ENCODE results near the gene KRAS. TPM values are rescaled to one million over a fixed set of nuclear protein-coding genes. Genes with fewer than 3 reads are reported as not detected.

KRAS gene
- total RNA-seq, 1 donor, result 37.6 TPM

- no peak overlapping the region for H3K4me3 ChIP-seq (ENCODE audit: low read length)
- H3K27me3 ChIP-seq (ENCODE audit: insufficient read depth, low read length), result no peaks in the 10 kb centered on the region
- H3K9me3 ChIP-seq (ENCODE audit: low read depth, low read length), result no peaks in the 10 kb centered on the region
- peaks cover 19% of the 10 kb centered on the region for H3K4me1 ChIP-seq (ENCODE audit: insufficient read depth, low read length)
Observed at GRCh38 chr12:25245491-25245890, 5.2 kb downstream of the KRAS start.

GRCh38 chr12:25243680-25243990 lies 7.1 kb downstream of the KRAS start:
- Histone ChIP-seq H3K4me1 (ENCODE audit: insufficient read depth, low read length) (peaks cover 5% of the 10 kb centered on the region), H3K9me3 (ENCODE audit: low read depth, low read length) (no peaks in the 10 kb centered on the region), H3K27me3 (ENCODE audit: insufficient read depth, low read length) (no peaks in the 10 kb centered on the region), H3K4me3 (ENCODE audit: low read length) (no peak overlapping the region)

- Histone ChIP-seq H3K27me3 (ENCODE audit: insufficient read depth, low read length) (no peaks in the 10 kb centered on the region), H3K9me3 (ENCODE audit: low read depth, low read length) (no peaks in the 10 kb centered on the region), H3K4me3 (ENCODE audit: low read length) (no peak overlapping the region), H3K4me1 (ENCODE audit: insufficient read depth, low read length) (peaks cover 2% of the 10 kb centered on the region)
Observed at GRCh38 chr12:25242981-25243679, 7.6 kb downstream of the KRAS start.

DNA sequence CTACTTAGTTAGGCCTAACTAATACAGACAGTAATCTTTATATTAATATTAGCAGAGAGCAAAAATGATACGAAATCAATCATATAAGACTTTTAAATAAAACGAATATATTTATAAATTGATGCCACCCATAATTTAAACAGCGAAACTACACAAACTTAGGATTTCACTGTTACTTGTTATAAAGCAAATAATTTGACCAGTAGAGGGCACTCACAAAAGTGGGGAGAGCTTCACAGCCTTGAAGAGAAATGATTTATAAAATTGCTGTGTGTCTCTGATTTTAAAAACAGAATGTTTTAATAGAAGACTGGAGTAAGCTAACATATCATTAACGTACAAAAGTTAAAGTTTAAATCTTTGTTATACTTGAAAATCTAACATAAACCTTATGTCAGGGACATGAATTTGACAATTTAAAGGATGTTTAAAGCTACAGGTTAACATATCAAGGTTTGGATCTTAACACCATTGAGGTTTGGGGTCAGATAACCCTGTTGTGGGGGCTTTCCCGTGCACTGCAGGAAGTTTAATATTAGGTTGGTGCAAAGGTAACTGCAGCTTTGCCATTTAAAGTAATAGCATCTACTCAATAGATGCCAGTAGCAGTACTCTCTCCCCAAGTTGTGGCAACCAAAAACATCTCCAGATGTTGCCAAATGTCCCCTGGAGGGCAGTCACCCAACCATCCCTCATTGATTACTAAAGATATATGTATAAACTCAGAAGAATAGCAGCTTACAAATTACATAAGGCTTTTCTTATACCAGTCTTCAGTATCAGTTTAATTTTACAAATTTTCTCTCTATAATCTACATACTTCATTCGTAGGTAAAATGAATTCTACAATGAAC lies 9.3 kb downstream of the KRAS start:
- H3K4me1 ChIP-seq (ENCODE audit: insufficient read depth, low read length), result no peaks in the 10 kb centered on the region
- no peaks in the 10 kb centered on the region for H3K9me3 ChIP-seq (ENCODE audit: low read depth, low read length)
- H3K4me3 ChIP-seq (ENCODE audit: low read length), result no peak overlapping the region
- H3K27me3 ChIP-seq (ENCODE audit: insufficient read depth, low read length), result no peaks in the 10 kb centered on the region

DNA sequence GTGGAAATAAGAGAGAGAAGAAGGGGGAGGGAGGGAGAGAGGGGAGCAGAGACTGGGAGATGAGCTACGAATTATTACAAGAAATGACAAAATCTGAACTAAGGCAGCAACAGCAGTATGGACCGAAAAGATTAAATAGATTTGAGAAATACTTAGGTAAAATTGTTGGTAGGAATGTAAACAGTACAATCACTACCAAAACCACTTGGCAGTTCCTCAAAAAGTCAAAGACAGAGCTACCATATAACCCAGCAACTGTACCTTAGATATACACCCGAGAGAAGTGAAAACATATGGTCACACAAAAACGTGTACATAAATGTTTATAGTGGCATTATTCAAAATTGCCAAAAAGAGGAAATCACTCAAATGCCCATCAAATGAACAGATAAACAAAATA lies 14.1 kb downstream of the KRAS start:
- Histone ChIP-seq H3K4me3 (ENCODE audit: low read length) (no peak overlapping the region), H3K27me3 (ENCODE audit: insufficient read depth, low read length) (no peaks in the 10 kb centered on the region), H3K4me1 (ENCODE audit: insufficient read depth, low read length) (no peaks in the 10 kb centered on the region), H3K9me3 (ENCODE audit: low read depth, low read length) (no peaks in the 10 kb centered on the region)

DNA sequence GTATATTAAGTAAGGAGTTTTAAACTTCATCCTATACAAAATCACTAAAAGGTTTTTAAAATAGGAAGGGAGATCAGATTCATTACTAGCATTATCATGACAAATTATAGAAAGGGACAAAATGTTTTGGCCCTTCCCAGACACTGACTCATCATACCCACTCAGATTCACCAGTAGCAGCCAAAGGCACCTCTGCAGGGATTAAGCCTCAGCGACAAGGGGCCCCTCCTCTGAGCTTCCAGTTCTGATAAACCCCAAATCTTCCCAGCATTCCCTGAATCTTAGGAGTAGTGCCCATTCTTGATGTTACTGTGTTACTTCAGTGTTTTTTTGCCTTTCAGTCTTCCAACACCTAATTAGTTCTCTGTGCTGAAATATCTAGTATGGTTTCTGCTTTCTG lies 14.5 kb downstream of the KRAS start:
- H3K9me3 ChIP-seq (ENCODE audit: low read depth, low read length), result no peaks in the 10 kb centered on the region
- no peak overlapping the region for H3K4me3 ChIP-seq (ENCODE audit: low read length)
- H3K27me3 ChIP-seq (ENCODE audit: insufficient read depth, low read length), result no peaks in the 10 kb centered on the region
- no peaks in the 10 kb centered on the region for H3K4me1 ChIP-seq (ENCODE audit: insufficient read depth, low read length)

- Histone ChIP-seq H3K4me3 (ENCODE audit: low read length) (no peak overlapping the region), H3K4me1 (ENCODE audit: insufficient read depth, low read length) (no peaks in the 10 kb centered on the region), H3K9me3 (ENCODE audit: low read depth, low read length) (no peaks in the 10 kb centered on the region), H3K27me3 (ENCODE audit: insufficient read depth, low read length) (no peaks in the 10 kb centered on the region)
Observed at GRCh38 chr12:25213338-25213737, 37.4 kb downstream of the KRAS start.

DNA sequence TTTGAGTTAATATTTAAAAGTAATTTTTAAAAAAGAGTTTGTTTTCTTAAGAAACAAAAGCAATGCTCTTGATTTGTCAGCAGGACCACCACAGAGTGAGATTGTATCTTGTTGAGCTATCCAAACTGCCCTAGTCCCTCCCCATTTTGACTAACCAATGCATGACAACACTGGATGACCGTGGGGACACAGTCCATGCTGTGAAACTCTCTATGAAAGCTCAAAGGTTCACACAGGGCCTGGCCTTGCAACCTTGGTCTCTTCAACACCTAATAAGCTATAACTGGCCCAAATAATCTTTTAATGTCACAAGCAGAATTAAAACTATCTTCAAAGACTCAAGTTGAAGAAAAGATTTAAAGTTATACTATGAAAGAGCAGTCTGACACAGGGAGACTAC lies 42.2 kb downstream of the KRAS start:
- Histone ChIP-seq H3K27me3 (ENCODE audit: insufficient read depth, low read length) (no peaks in the 10 kb centered on the region), H3K9me3 (ENCODE audit: low read depth, low read length) (no peaks in the 10 kb centered on the region), H3K4me1 (ENCODE audit: insufficient read depth, low read length) (no peaks in the 10 kb centered on the region), H3K4me3 (ENCODE audit: low read length) (no peak overlapping the region)

DNA sequence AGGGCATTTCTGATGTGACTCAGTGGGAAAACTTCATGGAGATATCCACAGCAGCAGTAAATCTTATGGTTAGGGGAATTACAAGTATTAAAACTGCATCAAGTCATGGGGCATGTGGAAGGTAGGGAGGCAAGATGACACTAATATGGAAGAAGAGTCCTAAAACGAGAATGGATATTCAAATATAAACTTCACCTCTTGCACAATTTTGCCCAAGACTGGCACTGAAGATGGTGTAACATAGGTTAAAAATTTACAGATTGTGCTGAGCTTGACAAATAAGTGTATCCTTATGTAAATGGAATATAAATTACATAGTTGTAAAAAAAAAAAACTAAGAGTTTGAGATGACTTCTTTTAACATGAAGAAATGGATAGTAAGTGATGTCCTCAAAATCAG lies 42.9 kb downstream of the KRAS start:
- Histone ChIP-seq H3K4me1 (ENCODE audit: insufficient read depth, low read length) (no peaks in the 10 kb centered on the region), H3K27me3 (ENCODE audit: insufficient read depth, low read length) (no peaks in the 10 kb centered on the region), H3K4me3 (ENCODE audit: low read length) (no peak overlapping the region), H3K9me3 (ENCODE audit: low read depth, low read length) (no peaks in the 10 kb centered on the region)

DNA sequence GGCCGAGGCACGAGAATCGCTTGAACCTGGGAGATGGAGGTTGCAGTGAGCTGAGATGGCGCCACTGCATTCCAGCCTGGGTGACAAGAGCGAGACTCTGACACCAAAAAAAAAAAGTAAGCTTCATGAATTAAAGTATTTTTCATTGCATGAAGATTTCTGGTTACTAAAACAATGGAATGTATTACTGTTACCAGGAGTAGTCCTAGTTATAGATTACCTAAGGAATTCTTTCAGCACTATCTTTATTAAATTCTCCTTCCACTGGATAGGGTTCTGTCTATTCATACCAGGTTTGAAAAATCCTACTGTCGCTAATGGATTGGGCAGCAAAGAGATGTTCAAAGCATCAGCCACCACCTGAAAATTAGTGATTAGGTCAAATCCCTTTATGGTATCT lies 43.3 kb downstream of the KRAS start:
- Histone ChIP-seq H3K4me3 (ENCODE audit: low read length) (no peak overlapping the region), H3K9me3 (ENCODE audit: low read depth, low read length) (no peaks in the 10 kb centered on the region)

GRCh38 chr12:25202137-25202536 lies 48.6 kb downstream of the KRAS start:
- Histone ChIP-seq H3K9me3 (ENCODE audit: low read depth, low read length) (no peaks in the 10 kb centered on the region), H3K4me1 (ENCODE audit: insufficient read depth, low read length) (peaks cover 6% of the 10 kb centered on the region), H3K27me3 (ENCODE audit: insufficient read depth, low read length) (no peaks in the 10 kb centered on the region), H3K4me3 (ENCODE audit: low read length) (no peak overlapping the region)

More for the DNA sequence above, 43.3 kb downstream of the KRAS start:
- Histone ChIP-seq H3K27me3 (ENCODE audit: insufficient read depth, low read length) (no peaks in the 10 kb centered on the region), H3K4me1 (ENCODE audit: insufficient read depth, low read length) (no peaks in the 10 kb centered on the region)

DNA sequence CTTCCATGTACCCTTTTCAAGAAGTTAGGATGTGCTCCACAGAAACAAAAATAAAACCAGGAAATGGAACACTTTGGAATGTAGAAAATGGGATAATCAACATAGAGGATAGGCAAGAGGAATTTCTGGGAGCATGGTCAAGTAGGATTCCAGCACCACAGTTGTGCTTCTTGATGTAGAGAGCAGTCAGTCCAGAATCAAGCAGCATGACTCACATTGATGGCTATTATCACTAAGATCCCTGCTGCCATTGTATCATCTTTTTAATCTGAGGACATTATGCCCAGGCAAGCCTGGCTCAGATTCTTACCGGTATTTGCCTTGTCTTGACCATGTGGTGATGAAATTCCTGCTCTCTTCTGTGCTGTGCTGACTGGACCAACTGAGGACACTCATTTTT lies 50.0 kb downstream of the KRAS start:
- Histone ChIP-seq H3K9me3 (ENCODE audit: low read depth, low read length) (no peaks in the 10 kb centered on the region), H3K4me1 (ENCODE audit: insufficient read depth, low read length) (peaks cover 13% of the 10 kb centered on the region), H3K4me3 (ENCODE audit: low read length) (no peak overlapping the region), H3K27me3 (ENCODE audit: insufficient read depth, low read length) (no peaks in the 10 kb centered on the region)

DNA sequence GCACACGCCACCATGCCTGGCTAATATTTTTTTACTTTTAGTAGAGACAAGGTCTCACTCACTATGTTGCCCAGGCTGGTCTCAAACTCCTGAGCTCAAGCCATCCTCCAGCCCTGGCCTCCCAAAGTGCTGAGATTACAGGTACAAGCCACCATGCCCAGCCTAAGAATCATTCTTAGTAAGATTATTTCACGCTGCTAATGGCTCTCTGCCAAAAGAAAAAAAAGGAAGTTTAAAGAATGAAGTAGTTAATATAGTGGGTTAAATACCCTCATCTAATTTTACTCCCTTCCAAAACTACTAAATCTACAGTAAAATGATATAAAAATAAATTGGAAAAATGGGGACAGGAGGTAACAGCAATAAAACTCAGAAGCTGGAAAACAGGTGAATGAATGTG lies 53.1 kb downstream of the KRAS start:
- Histone ChIP-seq H3K4me1 (ENCODE audit: insufficient read depth, low read length) (peaks cover 21% of the 10 kb centered on the region), H3K9me3 (ENCODE audit: low read depth, low read length) (no peaks in the 10 kb centered on the region), H3K4me3 (ENCODE audit: low read length) (no peak overlapping the region), H3K27me3 (ENCODE audit: insufficient read depth, low read length) (no peaks in the 10 kb centered on the region)

GRCh38 chr12:25195056-25195971 lies 55.4 kb downstream of the KRAS start, which contains the start of the genes DNAI7 and ETFRF1:
Gene DNAI7, minus strand, starts transcription at chr12:25195160. Its CDS starts 82 bp downstream, at chr12:25195078.
Gene ETFRF1, plus strand, starts transcription at chr12:25195237. Its CDS starts 8,720 bp downstream, at chr12:25203957.
- no peaks in the 10 kb centered on the region for H3K9me3 ChIP-seq (ENCODE audit: low read depth, low read length)
- peaks cover 21% of the 10 kb centered on the region for H3K4me1 ChIP-seq (ENCODE audit: insufficient read depth, low read length)
- no peaks in the 10 kb centered on the region for H3K27me3 ChIP-seq (ENCODE audit: insufficient read depth, low read length)
- peak within 1 kb of the TSS; percentile 92 for H3K4me3 ChIP-seq (ENCODE audit: low read length)

DNA sequence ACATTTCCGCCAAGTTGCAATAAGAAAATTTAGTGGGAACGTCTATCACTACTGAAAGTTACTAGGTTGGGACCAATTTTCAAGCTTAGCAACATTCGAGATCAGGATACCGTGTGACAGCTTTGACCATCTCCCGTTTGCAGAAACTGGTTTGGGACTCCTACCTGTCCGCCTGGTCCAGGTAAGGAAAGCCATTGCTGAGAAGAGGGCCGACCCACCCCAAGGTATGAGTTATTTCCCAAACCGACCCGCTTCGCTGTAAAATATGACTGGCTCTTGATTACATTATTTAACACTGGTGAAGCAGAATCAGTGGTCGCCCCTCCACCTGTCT lies 56.0 kb downstream of the KRAS start:
- peak overlapping the region; percentile 92 for H3K4me3 ChIP-seq (ENCODE audit: low read length)
- no peaks in the 10 kb centered on the region for H3K9me3 ChIP-seq (ENCODE audit: low read depth, low read length)
- H3K27me3 ChIP-seq (ENCODE audit: insufficient read depth, low read length), result no peaks in the 10 kb centered on the region
- H3K4me1 ChIP-seq (ENCODE audit: insufficient read depth, low read length), result peaks cover 21% of the 10 kb centered on the region
